Neural cell (in vitro differentiated cells): ENCODE measurements around the gene ABCG5.

Source experiments
- EP300 ChIP-seq: fragments of 450-650 bp; conservative IDR thresholded peaks from 2 replicates; pipeline ENCODE4 v1.6.1; 2014; ENCODE audit warnings: antibody characterized with exemption, mild to moderate bottlenecking, moderate library complexity; ENCODE audit not compliant: poor library complexity, severe bottlenecking
- EZH2 ChIP-seq: fragments of 200-600, 300-800 bp; shearing (Covaris generic), sonication (generic); IDR thresholded peaks from 2 replicates; pipeline ENCODE4 v1.6.1; 2014; ENCODE audit warnings: antibody characterized with exemption, low read length, borderline replicate concordance, mild to moderate bottlenecking; ENCODE audit not compliant: insufficient read depth, poor library complexity, severe bottlenecking
- TF ChIP-seq, protein P1 (sequence below): fragments of 450-650 bp; IDR thresholded peaks from 2 replicates; pipeline ENCODE4 v1.5.1; 2014; ENCODE audit warnings: antibody characterized with exemption, mild to moderate bottlenecking, moderate library complexity; ENCODE audit not compliant: poor library complexity, severe bottlenecking

DNA sequence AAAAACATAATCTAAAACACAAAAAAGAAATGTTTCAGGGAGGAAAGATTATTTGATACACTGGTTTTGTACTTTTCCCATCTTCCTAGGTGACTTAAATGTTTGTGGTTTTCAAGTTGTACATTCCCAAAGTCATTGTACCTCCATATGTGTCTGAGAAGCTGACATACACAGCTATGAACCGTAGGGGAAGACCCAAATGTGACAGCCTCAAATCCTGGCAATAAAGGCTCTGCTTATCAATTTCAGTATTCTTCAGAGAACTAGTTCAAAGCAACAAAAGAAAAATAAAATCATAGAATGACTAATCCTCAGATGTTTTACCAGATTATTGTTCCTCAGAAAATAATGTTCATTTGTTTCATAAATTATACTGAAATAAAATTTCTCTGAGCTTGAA lies 62.3 kb downstream of the ABCG5 start:
- TF ChIP-seq, protein P1, sequence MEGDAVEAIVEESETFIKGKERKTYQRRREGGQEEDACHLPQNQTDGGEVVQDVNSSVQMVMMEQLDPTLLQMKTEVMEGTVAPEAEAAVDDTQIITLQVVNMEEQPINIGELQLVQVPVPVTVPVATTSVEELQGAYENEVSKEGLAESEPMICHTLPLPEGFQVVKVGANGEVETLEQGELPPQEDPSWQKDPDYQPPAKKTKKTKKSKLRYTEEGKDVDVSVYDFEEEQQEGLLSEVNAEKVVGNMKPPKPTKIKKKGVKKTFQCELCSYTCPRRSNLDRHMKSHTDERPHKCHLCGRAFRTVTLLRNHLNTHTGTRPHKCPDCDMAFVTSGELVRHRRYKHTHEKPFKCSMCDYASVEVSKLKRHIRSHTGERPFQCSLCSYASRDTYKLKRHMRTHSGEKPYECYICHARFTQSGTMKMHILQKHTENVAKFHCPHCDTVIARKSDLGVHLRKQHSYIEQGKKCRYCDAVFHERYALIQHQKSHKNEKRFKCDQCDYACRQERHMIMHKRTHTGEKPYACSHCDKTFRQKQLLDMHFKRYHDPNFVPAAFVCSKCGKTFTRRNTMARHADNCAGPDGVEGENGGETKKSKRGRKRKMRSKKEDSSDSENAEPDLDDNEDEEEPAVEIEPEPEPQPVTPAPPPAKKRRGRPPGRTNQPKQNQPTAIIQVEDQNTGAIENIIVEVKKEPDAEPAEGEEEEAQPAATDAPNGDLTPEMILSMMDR = no peak
- TF ChIP-seq EP300 = no peak
- TF ChIP-seq EZH2 = no peak
